Small intestine (tissue), 7 donors: ENCODE data around the gene IL7R. TPM values are rescaled to one million over a fixed set of nuclear protein-coding genes. Genes with fewer than 3 reads are reported as not detected.
"Not testable (repeated sequence)": the region's sequence is repeated elsewhere in the genome, so short reads cannot be mapped to it uniquely, and the experiment has no call there.

Experiments used
- DNase-seq, 2 donors: peaks; one replicate each; pipeline versions ENCODE4 v3.0.0 to v3.0.0-alpha.2; 2013
- FAIRE-seq: peaks from 2 replicates; lab custom pipeline; 2012; peaks lifted over from hg19 to GRCh38; lab: Jason Lieb, UNC
- H3K27ac ChIP-seq, 3 donors: one replicate each; pipeline ENCODE4 v1.5.1; 2013; ENCODE audit warnings: low read length in 2 of 3, mild to moderate bottlenecking in 2 of 3, control low read depth in 1 of 3, inconsistent platforms in 1 of 3, low read depth in 1 of 3, moderate library complexity in 1 of 3
- H3K27me3 ChIP-seq, 3 donors: one replicate each; pipeline ENCODE4 v1.6.1; 2013; ENCODE audit warnings: low read length in 3 of 3, inconsistent platforms in 1 of 3; ENCODE audit not compliant: control insufficient read depth in 3 of 3, insufficient read depth in 3 of 3
- H3K36me3 ChIP-seq, 3 donors: one replicate each; pipeline ENCODE4 v1.6.1; 2013; ENCODE audit warnings: low read length in 3 of 3, inconsistent platforms in 1 of 3, low read depth in 1 of 3, mild to moderate bottlenecking in 1 of 3, moderate library complexity in 1 of 3; ENCODE audit not compliant: control insufficient read depth in 3 of 3, insufficient read depth in 2 of 3
- H3K4me1 ChIP-seq, 3 donors: one replicate each; pipeline ENCODE4 v1.6.1; 2013; ENCODE audit warnings: low read length in 2 of 3, inconsistent platforms in 1 of 3, low read depth in 1 of 3, mild to moderate bottlenecking in 1 of 3, moderate library complexity in 1 of 3; ENCODE audit not compliant: control insufficient read depth in 3 of 3, insufficient read depth in 2 of 3
- H3K4me3 ChIP-seq, 3 donors: one replicate each; pipeline ENCODE4 v1.5.1; 2013; ENCODE audit warnings: low read length in 3 of 3, control low read depth in 1 of 3, inconsistent platforms in 1 of 3, low read depth in 1 of 3, mild to moderate bottlenecking in 1 of 3, moderate library complexity in 1 of 3
- H3K9me3 ChIP-seq, 2 donors: one replicate each; pipeline ENCODE4 v1.6.1; 2013; ENCODE audit warnings: low read depth in 1 of 2, low read length in 1 of 2; ENCODE audit not compliant: control insufficient read depth in 2 of 2, insufficient read depth in 1 of 2
- WGBS, 3 donors: extraction: QIAGEN DNeasy Blood & Tissue Kit; methylation state at CpG; one replicate each; pipeline ENCODE4 v1.1.7; 2013; 5-methylcytosine and 5-hydroxymethylcytosine counted together
- polyA plus RNA-seq, 4 donors: library from polyadenylated mRNA; stranded (reverse) in 3 of 4; unstranded in 1 of 4; fragments of 200-250 nt in 3 of 4; fragments of 120-200 nt in 1 of 4; gene quantifications; one replicate each; pipeline versions ENCODE4 v1.2.1 to v1.2.3, GENCODE V29; 2013
- donor health status: healthy with polysubstance abuse.
- donor health status: control.
- donor health status: control.
- donor health status: Bipolar disorder and iron deficiency.
- donor health status: healthy.

IL7R gene
- polyA plus RNA-seq, 4 donors, result 2.9 to 10.4 (median 7.0) TPM

DNA sequence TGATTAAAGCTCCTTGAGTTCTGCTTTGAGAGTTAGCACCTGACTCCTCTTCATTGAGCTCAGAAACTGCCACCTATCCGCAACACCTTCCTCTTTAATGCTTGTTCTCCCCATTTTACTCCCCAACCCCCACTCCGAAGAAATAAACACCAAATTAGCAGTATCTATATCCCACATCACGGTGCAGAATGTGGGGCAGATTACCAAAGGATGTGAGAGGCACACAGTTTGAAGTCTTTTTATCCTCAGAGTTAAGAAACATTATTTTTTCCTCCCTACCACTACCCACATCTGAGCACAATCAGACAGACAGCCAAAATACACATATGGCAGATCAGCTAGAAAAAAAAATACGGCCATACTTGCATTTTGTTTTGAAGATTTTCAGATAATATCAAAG, 26.1 kb upstream of the IL7R start:
- FAIRE-seq, result no peak
- peaks cover 0 to 2% (median 0%) of the 10 kb centered on the region in 3 donors for H3K27me3 ChIP-seq

DNA sequence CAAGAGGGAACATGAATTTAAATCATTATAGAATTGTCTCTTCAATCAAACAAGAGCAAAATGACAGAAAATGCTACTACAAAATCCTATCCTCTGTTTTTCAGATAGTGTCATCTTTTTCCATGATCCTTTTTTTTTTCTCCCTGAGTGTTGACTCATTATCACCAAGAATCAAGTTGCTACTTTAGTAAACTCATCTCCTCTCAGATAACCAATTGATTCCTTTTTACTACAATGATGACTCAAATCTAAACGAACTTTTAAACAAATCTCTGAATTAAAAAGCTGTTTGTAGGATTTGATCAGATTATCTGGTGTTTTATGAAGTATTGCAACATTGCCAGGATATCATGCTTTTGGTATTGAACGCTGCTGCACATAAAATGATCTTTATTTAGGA, 23.9 kb upstream of the IL7R start:
- no peaks in the 10 kb centered on the region for H3K36me3 ChIP-seq
- no peak for FAIRE-seq
- no peaks in the 10 kb centered on the region for H3K4me1 ChIP-seq
- no peak overlapping the region for H3K27ac ChIP-seq
- no peaks in the 10 kb centered on the region for H3K9me3 ChIP-seq
- DNase-seq, result no peak
- H3K4me3 ChIP-seq, result no peak overlapping the region
- WGBS, 3 donors, result 43 to 60% (median 55%) methylated on average over 2 of the region's 2 CpGs
- peaks cover 0 to 2% (median 0%) of the 10 kb centered on the region in 3 donors for H3K27me3 ChIP-seq

More for the DNA sequence above, 26.1 kb upstream of the IL7R start:
- 61 to 63% (median 61%) methylated on average over 4 of the region's 4 CpGs for WGBS, 3 donors
- DNase-seq, result no peak
- Histone ChIP-seq H3K4me1 (no peaks in the 10 kb centered on the region), H3K36me3 (no peaks in the 10 kb centered on the region), H3K9me3 (no peaks in the 10 kb centered on the region), H3K27ac (no peak overlapping the region), H3K4me3 (no peak overlapping the region)

GRCh38 chr5:35833224-35833623, 23.5 kb upstream of the IL7R start:
- peaks cover 0 to 2% (median 0%) of the 10 kb centered on the region in 3 donors for H3K27me3 ChIP-seq
- H3K36me3 ChIP-seq, result no peaks in the 10 kb centered on the region
- DNase-seq (no peak), FAIRE-seq (no peak)
- no peaks in the 10 kb centered on the region for H3K4me1 ChIP-seq
- H3K9me3 ChIP-seq, result no peaks in the 10 kb centered on the region
- H3K27ac ChIP-seq, result peak overlapping the region in 1 of 3 donors; percentile 21
- WGBS, 3 donors, result 76 to 80% (median 77%) methylated on average over 2 of the region's 2 CpGs
- H3K4me3 ChIP-seq, result no peak overlapping the region

- 65 to 77% (median 75%) methylated on average over 7 of the region's 7 CpGs for WGBS, 3 donors
- H3K4me1 ChIP-seq, result no peaks in the 10 kb centered on the region
- no peaks in the 10 kb centered on the region for H3K9me3 ChIP-seq
- H3K4me3 ChIP-seq, result no peak overlapping the region
- H3K27ac ChIP-seq, result peak overlapping the region in 1 of 3 donors; percentile 18
- no peak for DNase-seq
- no peaks in the 10 kb centered on the region for H3K36me3 ChIP-seq
- FAIRE-seq, result no peak
- H3K27me3 ChIP-seq, result peaks cover 0 to 2% (median 0%) of the 10 kb centered on the region in 3 donors
Observed at GRCh38 chr5:35835796-35836742, 20.6 kb upstream of the IL7R start.

GRCh38 chr5:35838370-35839042, 18.2 kb upstream of the IL7R start:
- Histone ChIP-seq H3K9me3 (no peaks in the 10 kb centered on the region), H3K27ac (no peak overlapping the region), H3K27me3 (no peaks in the 10 kb centered on the region), H3K4me3 (no peak overlapping the region), H3K36me3 (no peaks in the 10 kb centered on the region), H3K4me1 (no peaks in the 10 kb centered on the region)
- WGBS, 3 donors, result 78 to 87% (median 86%) methylated on average over 5 of the region's 5 CpGs
- DNase-seq, result no peak
- FAIRE-seq, result no peak

DNA sequence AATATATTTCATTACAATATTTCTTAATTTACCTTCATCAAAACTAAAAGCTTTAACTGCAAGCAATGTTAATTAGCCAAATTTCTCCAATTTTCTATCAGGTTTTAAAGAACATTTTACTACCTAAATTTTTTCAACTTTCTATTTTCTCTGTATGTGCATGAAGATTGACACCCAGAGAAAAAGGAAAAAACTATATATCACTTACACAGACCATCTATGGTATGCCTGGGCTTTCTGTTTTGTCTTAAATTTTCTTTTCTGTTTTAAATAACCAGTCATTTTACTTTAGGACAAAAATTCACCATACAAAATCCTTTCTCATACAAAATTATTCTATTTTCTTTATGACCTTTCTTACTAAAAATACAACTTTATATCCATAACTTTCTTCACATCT, 13.8 kb upstream of the IL7R start:
- peaks cover 0 to 17% of the 10 kb centered on the region in 2 donors for H3K9me3 ChIP-seq
- H3K27ac ChIP-seq, result no peak overlapping the region
- FAIRE-seq, result no peak
- H3K4me3 ChIP-seq, result no peak overlapping the region
- H3K36me3 ChIP-seq, result no peaks in the 10 kb centered on the region
- H3K27me3 ChIP-seq, result no peaks in the 10 kb centered on the region
- no peaks in the 10 kb centered on the region for H3K4me1 ChIP-seq
- DNase-seq, result no peak

- not testable (repeated sequence) for FAIRE-seq, H3K27me3 ChIP-seq, DNase-seq, H3K27ac ChIP-seq, H3K4me1 ChIP-seq, H3K4me3 ChIP-seq, H3K36me3 ChIP-seq
- peaks cover 0 to 17% of the 10 kb centered on the region in 2 donors for H3K9me3 ChIP-seq
- 67 to 86% (median 74%) methylated on average over 2 of the region's 2 CpGs for WGBS, 3 donors
Observed at GRCh38 chr5:35845508-35845907, 11.2 kb upstream of the IL7R start.

GRCh38 chr5:35847491-35847890, 9.2 kb upstream of the IL7R start:
- FAIRE-seq, result no peak

More at GRCh38 chr5:35847491-35847890, 9.2 kb upstream of the IL7R start:
- Histone ChIP-seq H3K4me3 (no peak overlapping the region), H3K36me3 (no peaks in the 10 kb centered on the region), H3K27me3 (no peaks in the 10 kb centered on the region), H3K9me3 (peaks cover 0 to 17% of the 10 kb centered on the region in 2 donors), H3K4me1 (no peaks in the 10 kb centered on the region), H3K27ac (no peak overlapping the region)
- no peak for DNase-seq
